ENCODE results near the gene SALL3. TPM values are rescaled to one million over a fixed set of nuclear protein-coding genes. Genes with fewer than 3 reads are reported as not detected.

SALL3 gene
- total and polyA plus RNA-seq, 2 donors (not counting 3 experiments of a cell fraction or from before 2014, with no cell fraction given), result not detected

GRCh38 chr18:78965260-78965659, 14.4 kb upstream of the SALL3 start:
- no peaks in the 10 kb centered on the region for H3K27me3 ChIP-seq (ENCODE audit: control insufficient read depth in 2 of 2, insufficient read depth in 2 of 2, low read length in 2 of 2)
- H3K27ac ChIP-seq (ENCODE audit: insufficient read depth, low read depth, low read length), result no peak overlapping the region
- ChIA-PET POLR2A (no interaction called here), CTCF (no interaction called here)
- H3K4me2 ChIP-seq (ENCODE audit: insufficient read depth, low read length), result no peak overlapping the region
- no peaks in the 10 kb centered on the region for H4K20me1 ChIP-seq (replicated peaks; ENCODE audit: control insufficient read depth, extremely low read depth, insufficient read depth, low read length)
- dilution Hi-C loops (cut with MboI; ENCODE audit: extremely low pct_ligation_motif_present, low sequenced_read_pairs), result no loop called here
- no peaks in the 10 kb centered on the region for H3K36me3 ChIP-seq (ENCODE audit: control insufficient read depth in 2 of 2, extremely low read depth in 1 of 2, insufficient read depth in 2 of 2, low read length in 2 of 2)
- H2AFZ ChIP-seq (ENCODE audit: low read depth, low read length), result no peak overlapping the region
- BruUV-seq (replicated peaks), result no TSS peak
- H3K9me1 ChIP-seq (replicated peaks; ENCODE audit: control insufficient read depth, extremely low read depth, insufficient read depth, low read length), result no peaks in the 10 kb centered on the region
- H3K9ac ChIP-seq (replicated peaks; ENCODE audit: extremely low read depth, insufficient read depth, low read length), result no peak overlapping the region
- no peaks in the 10 kb centered on the region for H3K4me1 ChIP-seq (ENCODE audit: control insufficient read depth, extremely low read depth, insufficient read depth, low read length)
- FAIRE-seq (no peak), DNase-seq (ENCODE audit: low read depth, low spot score) (no peak)
- intact Hi-C loops (cut with micrococcal nuclease), result no loop called here
- H3K79me2 ChIP-seq (ENCODE audit: control insufficient read depth, insufficient read depth, low read length), result no peaks in the 10 kb centered on the region
- TF ChIP-seq MYC (IDR thresholded peaks at IDR 0.05; ENCODE audit: low read depth, low read length) (no peak), CTCF (IDR thresholded peaks at IDR 0.05; ENCODE audit: extremely low read depth in 1 of 2, insufficient read depth in 1 of 2, low read depth in 1 of 2, low read length in 2 of 2) (no peak), GATA2 (IDR thresholded peaks at IDR 0.05; ENCODE audit: insufficient read depth, insufficient read length, low read depth, low read length) (no peak), JUN (IDR thresholded peaks at IDR 0.05; ENCODE audit: borderline replicate concordance, insufficient read depth, insufficient read length, low read depth) (no peak), EZH2 (IDR thresholded peaks at IDR 0.05; ENCODE audit: borderline replicate concordance, low read depth, low read length, severe bottlenecking) (no peak), POLR2AphosphoS5 (IDR thresholded peaks at IDR 0.05; ENCODE audit: insufficient read depth, low read depth, low read length) (no peak), POLR2A (IDR thresholded peaks at IDR 0.05; ENCODE audit: low read depth, low read length) (no peak), FOS (IDR thresholded peaks at IDR 0.05; ENCODE audit: borderline replicate concordance, insufficient read depth, low read length) (no peak), MAX (IDR thresholded peaks at IDR 0.05; ENCODE audit: insufficient read depth, insufficient read length) (no peak)
- no peak overlapping the region for H3K4me3 ChIP-seq (replicated peaks in 1 of 3; ENCODE audit: insufficient read depth in 1 of 3, low read depth in 1 of 3, low read length in 3 of 3)
- peaks cover 2% of the 10 kb centered on the region for H3K9me3 ChIP-seq (replicated peaks; ENCODE audit: control insufficient read depth, insufficient read depth, low read length)

All from endothelial cell of umbilical vein (primary cell).